GM12892 (cell line): ENCODE results near the gene CPLANE2.
"Not testable (repeated sequence)": the region's sequence is repeated elsewhere in the genome, so short reads cannot be mapped to it uniquely, and the experiment has no call there.

ENCODE experiments used
- DNase-seq: peaks from one replicate; pipeline ENCODE4 v3.0.0; 2011; ENCODE audit not compliant: insufficient read length
- FAIRE-seq: peaks from 2 replicates; lab custom pipeline; 2011; peaks lifted over from hg19 to GRCh38; lab: Jason Lieb, UNC
- POLR2A ChIP-seq: IDR thresholded peaks from 2 replicates; pipeline ENCODE4 v1.6.1; 2011; ENCODE audit warnings: low read depth, low read length, control low read depth
- POLR2AphosphoS5 ChIP-seq: IDR thresholded peaks from 2 replicates; pipeline ENCODE4 v1.6.1; 2011; ENCODE audit warnings: low read depth, low read length, control low read depth
- TAF1 ChIP-seq: IDR thresholded peaks from 2 replicates; pipeline ENCODE4 v1.6.1; 2011; ENCODE audit warnings: low read depth, mild to moderate bottlenecking, control low read depth, low read length, borderline replicate concordance

Gene CPLANE2

GRCh38 chr1:16248603-16249516 lies 11.9 kb upstream of the CPLANE2 start:
- TF ChIP-seq POLR2AphosphoS5: no peak
- DNase-seq (peak; percentile 52), FAIRE-seq (peak; percentile 70)

DNA sequence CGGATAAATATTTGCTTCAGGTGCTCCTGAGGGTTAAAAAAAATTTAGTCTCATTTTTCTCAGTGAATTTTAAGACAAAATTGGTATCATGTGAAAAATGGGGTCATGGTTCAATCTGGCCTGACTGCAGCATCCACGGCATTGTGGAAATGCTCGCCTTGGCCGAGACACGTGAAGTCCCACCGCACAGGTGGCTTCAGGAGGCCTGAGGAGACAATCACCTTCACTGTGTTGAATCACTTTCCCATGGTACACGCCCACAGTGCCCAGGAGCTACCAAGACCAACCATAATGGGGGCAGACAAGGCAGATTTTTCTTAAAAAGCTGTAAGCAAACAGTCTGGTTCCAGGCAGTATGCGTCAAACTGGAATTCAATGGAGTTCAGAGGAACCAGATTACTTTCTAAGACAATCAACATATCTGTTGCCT lies 11.0 kb upstream of the CPLANE2 start:
- DNase-seq (no peak), FAIRE-seq (no peak)
- TF ChIP-seq TAF1 (no peak), POLR2AphosphoS5 (no peak), POLR2A (no peak)

DNA sequence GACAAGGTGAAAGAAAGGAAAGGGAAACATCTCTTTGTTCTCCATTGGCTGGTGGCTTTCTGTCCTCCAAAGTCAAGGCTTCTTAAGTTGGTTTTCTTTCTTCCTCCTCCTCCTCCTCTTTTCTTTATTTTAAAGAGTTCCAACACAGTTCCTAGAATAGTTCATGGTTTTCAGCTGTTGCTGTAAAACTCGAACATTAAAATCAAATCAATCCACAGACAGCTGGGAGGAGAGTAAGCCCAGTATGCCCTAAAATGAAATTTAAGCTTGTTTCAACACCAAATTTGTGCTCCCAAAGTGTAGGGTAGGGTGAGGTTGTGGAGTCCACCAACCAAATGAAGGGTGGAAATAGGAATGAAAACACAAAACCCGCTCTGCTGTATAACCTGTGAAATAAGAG lies 10.5 kb upstream of the CPLANE2 start:
- TF ChIP-seq POLR2A (no peak), POLR2AphosphoS5 (no peak), TAF1 (no peak)
- DNase-seq (no peak), FAIRE-seq (no peak)

- DNase-seq (no peak), FAIRE-seq (no peak)
- no peak for TF ChIP-seq POLR2AphosphoS5
- no peak for TF ChIP-seq TAF1
- no peak for TF ChIP-seq POLR2A
These were observed 10.0 kb upstream of the CPLANE2 start for GRCh38 chr1:16246961-16247360.

DNA sequence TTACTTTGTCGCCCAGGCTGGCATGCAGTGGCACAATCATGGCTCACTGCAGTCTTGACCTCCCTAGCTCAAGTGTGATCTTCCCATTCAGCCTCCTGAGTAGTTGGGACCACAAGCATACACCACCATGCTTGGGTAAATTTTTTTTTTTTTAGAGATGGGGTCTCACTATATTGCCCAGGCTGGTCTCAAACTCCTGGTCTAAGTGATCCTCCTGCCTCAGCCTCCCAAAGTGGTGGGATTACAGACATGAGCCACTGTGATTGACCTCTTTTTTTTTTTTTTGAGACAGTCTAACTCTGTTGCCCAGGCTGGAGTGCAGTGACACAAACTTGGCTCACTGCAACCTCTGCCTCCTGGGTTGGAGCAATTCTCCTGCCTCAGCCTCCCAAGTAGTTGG lies 9.3 kb upstream of the CPLANE2 start:
- FAIRE-seq: not testable (repeated sequence)

DNA sequence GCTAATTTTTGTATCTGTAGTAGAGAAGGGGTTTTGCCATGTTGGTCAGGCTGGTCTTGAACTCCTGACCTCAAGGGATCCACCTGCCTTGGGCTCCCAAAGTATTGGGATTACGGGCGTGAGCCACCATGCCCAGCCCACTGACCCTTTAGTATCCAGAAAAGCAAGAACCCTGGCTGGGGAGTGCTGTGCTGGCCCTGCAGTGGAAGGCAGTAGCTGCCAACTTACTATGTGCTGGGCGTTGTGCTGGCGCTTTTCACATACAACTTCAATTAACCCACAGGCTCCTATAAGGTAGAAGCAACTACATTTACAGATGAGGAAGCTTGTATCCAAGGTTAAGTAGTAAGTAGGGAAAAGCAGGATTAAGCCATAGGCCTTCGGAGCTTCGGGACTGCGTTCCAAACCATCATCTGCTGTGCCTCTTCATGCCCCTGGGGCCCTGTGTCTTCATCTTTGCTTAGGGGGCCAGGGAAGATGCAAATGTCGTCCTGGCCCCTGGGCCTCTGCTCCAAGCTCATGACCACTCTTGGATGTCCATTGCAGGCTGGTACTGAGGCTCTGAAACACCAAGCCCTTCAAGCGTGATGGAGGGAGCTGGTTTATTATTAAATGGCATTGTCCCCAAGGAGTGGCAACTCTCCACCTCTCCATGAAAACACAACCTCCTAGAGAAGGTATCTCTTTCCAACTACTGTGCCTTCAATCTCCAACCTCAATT lies 8.7 kb upstream of the CPLANE2 start:
- no peak for FAIRE-seq
- TF ChIP-seq TAF1 (no peak), POLR2A (no peak), POLR2AphosphoS5 (no peak)

More for the DNA sequence above, 9.3 kb upstream of the CPLANE2 start:
- not testable (repeated sequence) for DNase-seq

GRCh38 chr1:16244650-16245285 lies 7.8 kb upstream of the CPLANE2 start:
- DNase-seq (no peak), FAIRE-seq (no peak)
- no peak for TF ChIP-seq TAF1
- TF ChIP-seq POLR2AphosphoS5: no peak
- no peak for TF ChIP-seq POLR2A

More for the DNA sequence above, 8.7 kb upstream of the CPLANE2 start:
- no peak for DNase-seq

DNA sequence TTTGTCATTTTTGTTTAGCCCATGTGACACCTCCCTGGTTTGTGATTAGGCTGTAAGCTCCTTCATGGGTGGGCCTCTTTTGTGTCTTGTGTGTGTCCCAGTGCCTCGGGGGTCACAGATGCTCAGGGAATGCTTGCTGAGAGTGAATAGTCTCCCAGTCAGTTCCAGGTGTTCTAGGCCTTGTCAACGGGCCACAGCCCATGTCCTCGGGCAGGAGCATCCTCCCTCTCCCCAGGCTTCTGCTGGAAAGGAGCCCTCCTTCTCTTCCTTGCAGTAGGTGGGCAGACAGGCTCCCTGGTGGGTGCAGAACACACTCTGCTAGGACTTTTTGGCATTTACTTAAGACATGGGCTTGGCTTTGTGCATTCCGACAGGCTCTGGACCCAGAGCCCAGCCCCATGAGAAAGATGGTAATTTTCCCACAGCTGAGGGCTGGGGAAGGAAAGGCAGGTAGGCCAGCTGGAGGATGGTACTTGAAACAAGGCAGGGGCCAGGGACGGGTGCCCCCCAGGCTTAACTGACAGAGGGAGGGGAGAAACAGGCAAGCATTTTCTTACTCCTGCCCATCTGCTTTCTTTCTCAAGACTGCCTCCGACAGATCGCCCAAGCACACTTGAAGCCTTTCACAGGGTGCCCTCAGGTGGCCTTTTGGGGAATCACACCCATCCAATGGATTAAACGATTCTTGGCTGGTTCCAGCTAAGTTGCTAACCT lies 7.1 kb upstream of the CPLANE2 start:
- no peak for TF ChIP-seq TAF1
- TF ChIP-seq POLR2AphosphoS5: no peak
- TF ChIP-seq POLR2A: no peak
- FAIRE-seq (peak; percentile 94), DNase-seq (peak; percentile 55)

GRCh38 chr1:16243215-16243610 lies 6.2 kb upstream of the CPLANE2 start:
- DNase-seq (no peak), FAIRE-seq (no peak)
- TF ChIP-seq POLR2AphosphoS5 (no peak), POLR2A (0 out of 2 replicates have a peak, but pooled peaks have one; percentile 9), TAF1 (no peak)

GRCh38 chr1:16242556-16243214 lies 5.7 kb upstream of the CPLANE2 start:
- TF ChIP-seq POLR2AphosphoS5 (0 out of 2 replicates have a peak, but pooled peaks have one; percentile 25), TAF1 (no peak), POLR2A (peak; percentile 39; the same call in 1 of the 2 replicates)
- DNase-seq (no peak), FAIRE-seq (no peak)

GRCh38 chr1:16241221-16241708 lies 4.3 kb upstream of the CPLANE2 start:
- no peak for DNase-seq
- no peak for FAIRE-seq
- TF ChIP-seq TAF1: no peak
- TF ChIP-seq POLR2AphosphoS5: no peak
- no peak for TF ChIP-seq POLR2A
